ENCODE data around the gene SLC22A5. TPM values are rescaled to one million over a fixed set of nuclear protein-coding genes. Genes with fewer than 3 reads are reported as not detected.

The SLC22A5 gene
- total RNA-seq, 1 experiment from 2014 or later: 15.2 TPM

GRCh38 chr5:132431632-132432031, 62.1 kb downstream of the SLC22A5 start:
- no peak overlapping the region for H3K4me3 ChIP-seq
- no peak overlapping the region for H2AFZ ChIP-seq
- H3K9me2 ChIP-seq (ENCODE audit: insufficient read depth): no peaks in the 10 kb centered on the region
- no peaks in the 10 kb centered on the region for H3K9me3 ChIP-seq (ENCODE audit: insufficient read depth, low read depth)
- intact Hi-C loops (cut with micrococcal nuclease; ENCODE audit: unreplicated experiment): no loop called here
- H4K20me1 ChIP-seq (ENCODE audit: insufficient read depth): no peaks in the 10 kb centered on the region; the same call in 1 of the 2 replicates
- BruUV-seq (replicated peaks): no TSS peak
- H3K36me3 ChIP-seq (ENCODE audit: low read depth): no peaks in the 10 kb centered on the region
- DNase-seq: no peak
- no peak for TF ChIP-seq EZH2 (IDR thresholded peaks at IDR 0.05; ENCODE audit: low read depth)
- TF ChIP-seq, protein P1, sequence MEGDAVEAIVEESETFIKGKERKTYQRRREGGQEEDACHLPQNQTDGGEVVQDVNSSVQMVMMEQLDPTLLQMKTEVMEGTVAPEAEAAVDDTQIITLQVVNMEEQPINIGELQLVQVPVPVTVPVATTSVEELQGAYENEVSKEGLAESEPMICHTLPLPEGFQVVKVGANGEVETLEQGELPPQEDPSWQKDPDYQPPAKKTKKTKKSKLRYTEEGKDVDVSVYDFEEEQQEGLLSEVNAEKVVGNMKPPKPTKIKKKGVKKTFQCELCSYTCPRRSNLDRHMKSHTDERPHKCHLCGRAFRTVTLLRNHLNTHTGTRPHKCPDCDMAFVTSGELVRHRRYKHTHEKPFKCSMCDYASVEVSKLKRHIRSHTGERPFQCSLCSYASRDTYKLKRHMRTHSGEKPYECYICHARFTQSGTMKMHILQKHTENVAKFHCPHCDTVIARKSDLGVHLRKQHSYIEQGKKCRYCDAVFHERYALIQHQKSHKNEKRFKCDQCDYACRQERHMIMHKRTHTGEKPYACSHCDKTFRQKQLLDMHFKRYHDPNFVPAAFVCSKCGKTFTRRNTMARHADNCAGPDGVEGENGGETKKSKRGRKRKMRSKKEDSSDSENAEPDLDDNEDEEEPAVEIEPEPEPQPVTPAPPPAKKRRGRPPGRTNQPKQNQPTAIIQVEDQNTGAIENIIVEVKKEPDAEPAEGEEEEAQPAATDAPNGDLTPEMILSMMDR (conservative IDR thresholded peaks at IDR 0.05): no peak
- no peak overlapping the region for H3K4me2 ChIP-seq
- H3K27me3 ChIP-seq (ENCODE audit: insufficient read depth, low read depth): no peaks in the 10 kb centered on the region
- H3F3A ChIP-seq (ENCODE audit: insufficient read depth, low read depth): peaks cover 24% of the 10 kb centered on the region
- no peak overlapping the region for H3K27ac ChIP-seq
- ChIA-PET CTCF (no interaction called here), POLR2A (ENCODE audit: unreplicated experiment) (interaction anchor here (0.5 to 0.7 kb wide), 2 partner anchors 26 to 532 kb away, joined by 3 to 5 read pairs; no protein-coding TSS in a partner anchor)
- peaks cover 34% of the 10 kb centered on the region for H3K4me1 ChIP-seq (replicated peaks; ENCODE audit: insufficient read depth)
- H3K79me2 ChIP-seq (ENCODE audit: low read depth): no peaks in the 10 kb centered on the region

- CTCF ChIA-PET: no interaction called here
Measured at GRCh38 chr5:132433141-132433540, 63.6 kb downstream of the SLC22A5 start.

GRCh38 chr5:132434416-132435286, 65.1 kb downstream of the SLC22A5 start:
- Histone ChIP-seq H2AFZ (no peak overlapping the region), H3K27me3 (ENCODE audit: insufficient read depth, low read depth) (no peaks in the 10 kb centered on the region), H3K4me1 (replicated peaks; ENCODE audit: insufficient read depth) (peaks cover 4% of the 10 kb centered on the region), H3K9me3 (ENCODE audit: insufficient read depth, low read depth) (no peaks in the 10 kb centered on the region), H3K79me2 (ENCODE audit: low read depth) (no peaks in the 10 kb centered on the region), H3K27ac (no peak overlapping the region), H3K4me3 (no peak overlapping the region), H3K36me3 (ENCODE audit: low read depth) (no peaks in the 10 kb centered on the region), H3F3A (ENCODE audit: insufficient read depth, low read depth) (no peaks in the 10 kb centered on the region), H4K20me1 (ENCODE audit: insufficient read depth) (no peaks in the 10 kb centered on the region; the same call in 1 of the 2 replicates), H3K4me2 (no peak overlapping the region), H3K9me2 (ENCODE audit: insufficient read depth) (no peaks in the 10 kb centered on the region)
- ChIA-PET POLR2A (ENCODE audit: unreplicated experiment) (no interaction called here), CTCF (no interaction called here)
- intact Hi-C loops (cut with micrococcal nuclease; ENCODE audit: unreplicated experiment): no loop called here
- BruUV-seq (replicated peaks): no TSS peak
- TF ChIP-seq, protein P1 (conservative IDR thresholded peaks at IDR 0.05): no peak
- TF ChIP-seq EZH2 (IDR thresholded peaks at IDR 0.05; ENCODE audit: low read depth): no peak
- no peak for DNase-seq

More at GRCh38 chr5:132433141-132433540, 63.6 kb downstream of the SLC22A5 start:
- Histone ChIP-seq H3K27me3 (ENCODE audit: insufficient read depth, low read depth) (no peaks in the 10 kb centered on the region), H3K4me2 (no peak overlapping the region), H3K4me3 (no peak overlapping the region), H3K36me3 (ENCODE audit: low read depth) (no peaks in the 10 kb centered on the region), H3F3A (ENCODE audit: insufficient read depth, low read depth) (peaks cover 8% of the 10 kb centered on the region), H2AFZ (no peak overlapping the region), H3K4me1 (replicated peaks; ENCODE audit: insufficient read depth) (peaks cover 19% of the 10 kb centered on the region), H3K9me2 (ENCODE audit: insufficient read depth) (no peaks in the 10 kb centered on the region), H3K79me2 (ENCODE audit: low read depth) (no peaks in the 10 kb centered on the region), H4K20me1 (ENCODE audit: insufficient read depth) (no peaks in the 10 kb centered on the region; the same call in 1 of the 2 replicates), H3K9me3 (ENCODE audit: insufficient read depth, low read depth) (no peaks in the 10 kb centered on the region), H3K27ac (no peak overlapping the region)
- no peak for DNase-seq
- no peak for TF ChIP-seq EZH2 (IDR thresholded peaks at IDR 0.05; ENCODE audit: low read depth)
- TF ChIP-seq, protein P1 (conservative IDR thresholded peaks at IDR 0.05): no peak
- no TSS peak for BruUV-seq (replicated peaks)
- intact Hi-C loops (cut with micrococcal nuclease; ENCODE audit: unreplicated experiment): no loop called here
- POLR2A ChIA-PET (ENCODE audit: unreplicated experiment): no interaction called here
